HG03439 (cell line): ENCODE measurements around the gene ACTC1.

ENCODE experiments used
- ATAC-seq: cut with Tn5 transposase; IDR thresholded peaks from one replicate; pipeline ENCODE4 v1.9.1; 2021; ENCODE audit warnings: mild to moderate bottlenecking, moderate library complexity; ENCODE audit not compliant: unreplicated experiment

Gene ACTC1

GRCh38 chr15:34802371-34802770 is 7.0 kb upstream of the ACTC1 start:
- ATAC-seq: no peak

GRCh38 chr15:34799149-34800101 is 4.1 kb upstream of the ACTC1 start:
- no peak for ATAC-seq

GRCh38 chr15:34796847-34797435 is 1.6 kb upstream of the ACTC1 start:
- ATAC-seq: no peak

GRCh38 chr15:34794590-34795206 is 651 bp downstream of the ACTC1 start:
- no peak for ATAC-seq

GRCh38 chr15:34793901-34794300 is 1.4 kb downstream of the ACTC1 start:
- no peak for ATAC-seq

GRCh38 chr15:34793071-34793470 is 2.3 kb downstream of the ACTC1 start:
- no peak for ATAC-seq

- ATAC-seq: no peak
Observed at GRCh38 chr15:34791701-34792100, 3.6 kb downstream of the ACTC1 start.

- ATAC-seq: no peak
Observed at GRCh38 chr15:34790121-34790520, 5.2 kb downstream of the ACTC1 start.

GRCh38 chr15:34789326-34789725 is 6.0 kb downstream of the ACTC1 start:
- ATAC-seq: no peak

GRCh38 chr15:34786206-34786605 is 9.1 kb downstream of the ACTC1 start:
- no peak for ATAC-seq

- ATAC-seq: no peak
Observed at GRCh38 chr15:34783991-34784390, 11.4 kb downstream of the ACTC1 start.

- ATAC-seq: no peak
Observed at GRCh38 chr15:34783431-34783830, 11.9 kb downstream of the ACTC1 start.

- no peak for ATAC-seq
Observed at GRCh38 chr15:34782901-34783300, 12.4 kb downstream of the ACTC1 start.

GRCh38 chr15:34780725-34781124 is 14.6 kb downstream of the ACTC1 start:
- no peak for ATAC-seq

GRCh38 chr15:34776606-34777105 is 18.7 kb downstream of the ACTC1 start:
- no peak for ATAC-seq

GRCh38 chr15:34773917-34774316 is 21.4 kb downstream of the ACTC1 start:
- no peak for ATAC-seq

- no peak for ATAC-seq
Observed at GRCh38 chr15:34773013-34773412, 22.3 kb downstream of the ACTC1 start.

GRCh38 chr15:34772312-34772711 is 23.0 kb downstream of the ACTC1 start:
- no peak for ATAC-seq

GRCh38 chr15:34769711-34770110 is 25.6 kb downstream of the ACTC1 start:
- ATAC-seq: no peak

- no peak for ATAC-seq
Observed at GRCh38 chr15:34768530-34768929, 26.8 kb downstream of the ACTC1 start.

GRCh38 chr15:34765741-34766140 is 29.6 kb downstream of the ACTC1 start:
- ATAC-seq: no peak

GRCh38 chr15:34760909-34761308 is 34.4 kb downstream of the ACTC1 start:
- no peak for ATAC-seq
